GM18951 (cell line): ENCODE data around the gene ASPHD1.
"Not testable (repeated sequence)": the region's sequence is repeated elsewhere in the genome, so short reads cannot be mapped to it uniquely, and the experiment has no call there.

Experiments
- POLR2A ChIP-seq: IDR thresholded peaks from 4 replicates; pipeline ENCODE4 v1.6.1; 2011; ENCODE audit warnings: mild to moderate bottlenecking; ENCODE audit not compliant: insufficient read length, insufficient read depth; ENCODE audit errors: extremely low read depth
- in situ Hi-C: fragments of 300-500 bp; cut with MboI; formaldehyde crosslinking; loops from one replicate; pipeline ENCODE4 v1.12.0; 2022; ENCODE audit warnings: low sequenced_read_pairs, mixed read lengths, inconsistent platforms; ENCODE audit not compliant: unreplicated experiment

Gene ASPHD1

GRCh38 chr16:29906520-29907244 is 6.4 kb downstream of the ASPHD1 start:
- TF ChIP-seq POLR2A = no peak
- in situ Hi-C loops = no loop called here

- in situ Hi-C loops = no loop called here
Measured at GRCh38 chr16:29907973-29908372, 7.7 kb downstream of the ASPHD1 start.

GRCh38 chr16:29908719-29909220 is 8.5 kb downstream of the ASPHD1 start:
- no peak for TF ChIP-seq POLR2A

More at GRCh38 chr16:29907973-29908372, 7.7 kb downstream of the ASPHD1 start:
- TF ChIP-seq POLR2A = no peak

GRCh38 chr16:29909391-29909790 is 9.1 kb downstream of the ASPHD1 start:
- no peak for TF ChIP-seq POLR2A

More at GRCh38 chr16:29908719-29909220, 8.5 kb downstream of the ASPHD1 start:
- in situ Hi-C loops = no loop called here

GRCh38 chr16:29909851-29910250 is 9.6 kb downstream of the ASPHD1 start:
- in situ Hi-C loops = not testable (repeated sequence)

More at GRCh38 chr16:29909391-29909790, 9.1 kb downstream of the ASPHD1 start:
- in situ Hi-C loops = no loop called here

GRCh38 chr16:29910819-29911675 is 10.8 kb downstream of the ASPHD1 start:
- TF ChIP-seq POLR2A = no peak
- in situ Hi-C loops = no loop called here

- in situ Hi-C loops = no loop called here
- no peak for TF ChIP-seq POLR2A
Measured at GRCh38 chr16:29911676-29912010, 11.4 kb downstream of the ASPHD1 start.

GRCh38 chr16:29912087-29912486 is 11.8 kb downstream of the ASPHD1 start:
- no peak for TF ChIP-seq POLR2A
- in situ Hi-C loops = no loop called here

GRCh38 chr16:29913514-29913913 is 13.2 kb downstream of the ASPHD1 start:
- in situ Hi-C loops = no loop called here
- TF ChIP-seq POLR2A = no peak

GRCh38 chr16:29915590-29916247 is 15.4 kb downstream of the ASPHD1 start:
- TF ChIP-seq POLR2A = no peak
- in situ Hi-C loops = no loop called here

GRCh38 chr16:29916979-29917378 is 16.7 kb downstream of the ASPHD1 start:
- TF ChIP-seq POLR2A = no peak
- in situ Hi-C loops = no loop called here

GRCh38 chr16:29920288-29921033 is 20.2 kb downstream of the ASPHD1 start:
- in situ Hi-C loops = no loop called here
- no peak for TF ChIP-seq POLR2A

- TF ChIP-seq POLR2A = no peak
- in situ Hi-C loops = no loop called here
Measured at GRCh38 chr16:29921034-29921385, 20.7 kb downstream of the ASPHD1 start.

- in situ Hi-C loops = no loop called here
- no peak for TF ChIP-seq POLR2A
Measured at GRCh38 chr16:29922326-29922725, 22.0 kb downstream of the ASPHD1 start.
